Measurements from ENCODE around the gene RNF157. TPM values are rescaled to one million over a fixed set of nuclear protein-coding genes. Genes with fewer than 3 reads are reported as not detected.

Gene RNF157
- total RNA-seq, 1 donor from 2014 or later, result 15.8 TPM

Small RNA genes lying within 50 kb of the gene (microRNA-seq; reads per million reads assigned to microRNA genes)
- gene MIR6868, result 3.6 reads per million, percentile 4 among the genes with 10 or more reads in this experiment

Other genes starting within 250 kb of the RNF157 start
- gene CDK3, start 239.6 kb downstream of the RNF157 start, total RNA-seq, result 5.2 TPM
- 1.2 TPM for gene EVPL, start 213.2 kb downstream of the RNF157 start, total RNA-seq
- 65.1 TPM for gene SRP68, start 168.0 kb downstream of the RNF157 start, total RNA-seq
- not detected for gene GALR2, start 165.7 kb downstream of the RNF157 start, total RNA-seq
- not detected for gene ZACN, start 161.3 kb downstream of the RNF157 start, total RNA-seq
- 125 TPM for gene EXOC7, start 136.7 kb downstream of the RNF157 start, total RNA-seq
- gene FOXJ1, start 99.2 kb downstream of the RNF157 start, total RNA-seq, result 0.40 TPM
- 38.4 TPM for gene UBALD2, start 24.9 kb upstream of the RNF157 start, total RNA-seq
- gene QRICH2, start 67.8 kb upstream of the RNF157 start, total RNA-seq, result 4.1 TPM
- gene PRPSAP1, start 113.4 kb upstream of the RNF157 start, total RNA-seq, result 74.3 TPM
- gene SPHK1, start 144.1 kb upstream of the RNF157 start, total RNA-seq, result 19.4 TPM
- 27.1 TPM for gene UBE2O, start 212.7 kb upstream of the RNF157 start, total RNA-seq
- gene AANAT, start 227.1 kb upstream of the RNF157 start, total RNA-seq, result not detected

All from sciatic nerve (tissue), 1 donor.